ENCODE results near the gene CXADR.
A peak's percentile ranks its signal among the peaks of the same experiment; 100 is the strongest.

The CXADR gene

GRCh38 chr21:17542371-17543011 is 29.6 kb downstream of the CXADR start:
- DNase-seq, result peak; percentile 8 to 83 (median 71)

- no peak for DNase-seq
Observed at GRCh38 chr21:17545007-17545406, 32.2 kb downstream of the CXADR start.

GRCh38 chr21:17548262-17548661 is 35.4 kb downstream of the CXADR start:
- DNase-seq, result no peak

GRCh38 chr21:17550671-17551308 is 37.9 kb downstream of the CXADR start:
- no peak for DNase-seq

GRCh38 chr21:17552410-17552809 is 39.6 kb downstream of the CXADR start:
- no peak for DNase-seq

GRCh38 chr21:17554120-17554519 is 41.3 kb downstream of the CXADR start:
- no peak for DNase-seq

- DNase-seq, result peak; percentile 4 to 83 (median 55)
Observed at GRCh38 chr21:17554679-17555465, 42.0 kb downstream of the CXADR start.

GRCh38 chr21:17560377-17561025 is 47.7 kb downstream of the CXADR start:
- DNase-seq, result no peak

GRCh38 chr21:17570786-17571185 is 57.9 kb downstream of the CXADR start:
- no peak for DNase-seq

GRCh38 chr21:17572431-17572830 is 59.6 kb downstream of the CXADR start:
- no peak for DNase-seq

- no peak for DNase-seq
Observed at GRCh38 chr21:17575076-17575475, 62.2 kb downstream of the CXADR start.

- peak; percentile 20 to 90 (median 54) for DNase-seq
Observed at GRCh38 chr21:17576080-17576835, 63.4 kb downstream of the CXADR start.

GRCh38 chr21:17577701-17578100 is 64.9 kb downstream of the CXADR start:
- DNase-seq, result no peak

- DNase-seq, result peak in 2 of 3 experiments; percentile 6 to 50
Observed at GRCh38 chr21:17578162-17578561, 65.3 kb downstream of the CXADR start.

GRCh38 chr21:17578876-17579275 is 66.0 kb downstream of the CXADR start:
- DNase-seq, result no peak

GRCh38 chr21:17580319-17580718 is 67.5 kb downstream of the CXADR start:
- DNase-seq, result no peak

GRCh38 chr21:17583898-17584297 is 71.1 kb downstream of the CXADR start:
- no peak for DNase-seq

- DNase-seq, result peak; percentile 48 to 82 (median 75)
Observed at GRCh38 chr21:17585875-17586450, 73.1 kb downstream of the CXADR start.

GRCh38 chr21:17590430-17590829 is 77.6 kb downstream of the CXADR start:
- peak in 1 of 3 experiments; percentile 8 for DNase-seq

GRCh38 chr21:17597680-17598079 is 84.8 kb downstream of the CXADR start:
- no peak for DNase-seq

GRCh38 chr21:17598437-17598836 is 85.6 kb downstream of the CXADR start:
- DNase-seq, result no peak

GRCh38 chr21:17602874-17603273 is 90.0 kb downstream of the CXADR start:
- no peak for DNase-seq

Measured in NCI-H1417 (cell line).